H54 (cell line): ENCODE results near the gene XPC.
"Not testable (repeated sequence)": the region's sequence is repeated elsewhere in the genome, so short reads cannot be mapped to it uniquely, and the experiment has no call there.

Experiments used
- DNase-seq: peaks from one replicate; pipeline ENCODE4 v3.0.0; 2011; ENCODE audit warnings: low spot score, mixed read lengths; ENCODE audit not compliant: insufficient read length
- FAIRE-seq: peaks from 3 replicates; lab custom pipeline; 2011; peaks lifted over from hg19 to GRCh38; lab: Jason Lieb, UNC
- POLR2A ChIP-seq: IDR thresholded peaks from 2 replicates; pipeline ENCODE4 v1.6.1; 2011; ENCODE audit warnings: low read depth, mild to moderate bottlenecking, low read length

Gene XPC

GRCh38 chr3:14178247-14179113, at the start of gene XPC, which contains the start of gene LSM3:
Gene XPC (minus strand): TSS chr3:14178601. CDS start chr3:14178568, 33 bp downstream.
Gene LSM3 (plus strand): TSS chr3:14178817. CDS start chr3:14178861, 44 bp downstream.
- peak; percentile 81 for TF ChIP-seq POLR2A
- FAIRE-seq (peak; percentile 99), DNase-seq (peak; percentile 83)

DNA sequence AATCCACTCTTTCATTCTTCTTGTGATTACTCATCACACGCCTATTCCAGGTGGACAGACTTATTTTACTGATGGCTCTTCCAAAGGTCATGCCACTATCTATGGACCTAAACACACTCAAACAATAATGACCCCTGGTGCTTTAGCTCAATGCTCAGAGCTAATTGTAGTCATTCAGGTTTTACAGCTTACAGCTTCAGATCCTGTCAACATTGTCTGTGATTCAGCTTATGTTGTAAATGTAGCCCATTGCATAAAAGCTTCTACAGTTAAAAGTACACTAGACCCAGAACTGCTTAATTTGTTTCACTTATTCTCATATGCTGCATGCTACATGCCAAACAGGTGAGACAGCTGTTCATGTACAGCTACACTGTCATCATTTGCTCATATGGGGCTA, 49.5 kb upstream of the XPC start:
- DNase-seq (no peak), FAIRE-seq (no peak)
- TF ChIP-seq POLR2A, result no peak

DNA sequence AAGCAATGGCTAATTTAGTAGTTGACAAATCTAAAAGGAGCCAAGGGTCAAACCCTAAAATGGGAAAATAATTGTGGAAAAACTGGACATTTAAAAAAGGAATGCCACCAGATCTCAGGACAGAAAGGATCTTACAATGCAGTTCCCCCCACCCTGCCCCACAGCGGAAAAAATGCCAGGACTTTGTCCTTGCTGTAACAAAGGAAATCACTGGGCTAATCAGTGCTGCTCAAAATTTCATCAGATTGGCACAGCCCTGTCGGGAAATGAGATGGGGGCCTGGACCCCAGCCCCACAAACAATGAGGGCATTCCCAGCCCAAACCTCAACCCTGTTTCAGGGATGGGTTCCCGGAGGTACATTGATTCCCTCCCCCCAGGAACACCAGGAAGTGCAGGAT, 48.0 kb upstream of the XPC start:
- not testable (repeated sequence) for DNase-seq, FAIRE-seq

DNA sequence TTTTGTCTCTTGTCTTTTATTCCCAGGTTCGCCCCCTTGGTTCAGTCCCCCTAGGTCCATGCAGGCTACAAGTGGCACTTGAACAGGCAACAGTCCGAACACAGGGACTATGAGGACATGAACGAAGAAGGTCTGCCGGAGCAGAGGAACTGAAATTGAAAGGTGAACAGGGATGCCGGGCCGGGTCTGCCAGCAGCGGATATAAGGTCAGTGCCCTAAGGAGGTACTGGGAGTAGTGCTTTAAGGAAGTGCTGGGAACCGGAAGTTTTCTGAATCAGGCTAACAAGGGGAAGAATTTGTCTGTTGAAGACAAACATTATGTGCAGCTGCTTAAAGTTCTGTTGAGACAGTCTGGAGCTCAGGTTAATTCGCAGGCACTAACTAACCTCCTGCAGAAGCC, 47.0 kb upstream of the XPC start:
- DNase-seq (no peak), FAIRE-seq (no peak)

DNA sequence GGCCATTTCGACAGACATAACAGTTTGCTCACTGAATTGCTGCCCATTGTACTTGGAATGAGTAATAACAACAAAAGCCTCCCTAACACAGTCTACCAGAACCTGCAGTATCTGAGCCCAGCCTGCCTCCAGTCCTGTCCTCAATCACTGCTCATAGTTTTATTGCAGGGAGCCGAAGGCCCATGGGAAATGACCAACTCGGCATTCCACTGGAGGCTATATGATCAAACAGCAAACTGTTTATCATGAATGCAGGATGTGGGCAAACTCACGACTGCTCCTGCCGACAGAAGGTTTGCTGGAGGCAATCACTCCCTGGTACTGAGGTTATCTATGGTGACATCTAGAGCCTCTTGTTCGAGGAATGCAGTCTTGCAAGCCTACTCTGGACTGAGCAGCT, 46.5 kb upstream of the XPC start:
- DNase-seq, result no peak
- TF ChIP-seq POLR2A, result no peak
- no peak for FAIRE-seq

More for the DNA sequence above, 47.0 kb upstream of the XPC start:
- TF ChIP-seq POLR2A, result no peak

DNA sequence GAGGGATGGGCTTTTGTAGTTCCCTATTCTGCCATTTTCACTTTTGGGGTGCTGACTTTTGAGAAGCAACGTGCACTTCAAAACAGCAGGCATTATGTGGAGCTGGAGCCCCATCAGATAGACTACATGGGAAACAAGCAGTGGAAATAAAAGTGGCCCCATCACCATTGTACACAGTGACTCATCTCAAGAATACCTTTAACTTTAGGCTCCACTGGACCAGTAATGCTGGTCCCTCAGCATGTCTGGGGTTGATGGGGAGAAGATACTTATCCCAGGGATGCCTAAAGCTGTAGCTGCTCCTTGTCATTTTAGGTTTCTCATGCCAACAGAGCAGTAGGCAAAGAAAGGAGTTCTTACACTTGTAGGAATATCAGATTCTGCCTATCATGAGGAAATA, 45.2 kb upstream of the XPC start:
- no peak for TF ChIP-seq POLR2A
- FAIRE-seq (no peak), DNase-seq (no peak)

DNA sequence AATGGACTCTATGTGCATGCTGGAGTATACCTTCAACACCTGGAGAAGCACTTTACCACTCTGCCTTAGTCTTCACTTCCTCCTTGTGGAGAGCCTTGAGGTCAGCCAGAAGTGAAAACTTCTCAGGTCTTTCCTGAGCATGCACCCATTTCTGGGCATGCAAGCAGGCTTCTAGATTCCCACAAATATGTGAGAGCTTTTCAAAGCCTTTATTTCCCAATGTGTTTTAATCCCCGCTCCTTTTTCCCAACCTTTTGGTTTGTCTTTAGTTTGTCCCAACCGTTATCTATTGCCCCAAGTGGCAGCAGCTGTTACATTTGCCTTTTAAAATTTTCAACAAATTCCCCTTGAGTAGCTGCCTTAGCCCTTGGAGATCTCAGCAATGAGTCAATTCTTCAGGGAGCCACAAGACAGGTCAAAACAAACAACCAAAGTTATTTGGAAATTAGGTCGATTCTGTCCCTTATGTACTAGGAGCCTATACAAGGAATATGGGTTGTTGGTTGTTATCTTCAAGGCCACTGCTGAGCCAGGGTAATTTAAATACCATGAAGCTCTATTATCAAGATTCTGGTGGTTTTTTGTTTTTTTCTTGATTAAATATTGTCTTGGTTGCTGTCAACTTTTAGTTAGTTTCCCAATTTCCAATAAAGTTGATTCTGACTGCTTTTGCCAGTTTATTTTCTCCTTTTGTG, 44.6 kb upstream of the XPC start:
- TF ChIP-seq POLR2A, result no peak
- no peak for FAIRE-seq

GRCh38 chr3:14222457-14222856, 44.1 kb upstream of the XPC start:
- no peak for FAIRE-seq
- no peak for DNase-seq
- TF ChIP-seq POLR2A, result no peak

More for the DNA sequence above, 44.6 kb upstream of the XPC start:
- DNase-seq, result no peak

DNA sequence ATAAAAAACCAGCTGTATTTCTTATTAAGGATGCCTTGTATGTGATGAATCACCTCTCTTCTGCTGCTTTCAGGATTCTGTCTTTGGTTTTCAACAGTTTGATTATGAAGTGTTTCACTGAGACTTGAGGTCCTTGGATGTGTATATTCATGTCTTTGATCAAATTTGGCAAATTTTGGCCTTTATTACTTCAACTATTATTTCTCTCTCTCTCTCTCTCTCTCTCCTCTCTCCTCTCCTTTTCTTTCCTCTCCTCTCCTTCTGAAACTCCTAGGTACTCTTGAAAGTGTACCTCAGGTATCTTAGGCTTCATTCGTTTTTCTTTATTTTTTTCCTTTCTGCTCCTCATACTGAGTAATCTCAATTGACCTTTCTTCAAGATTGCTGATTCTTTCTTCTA, 43.5 kb upstream of the XPC start:
- no peak for FAIRE-seq
- no peak for DNase-seq
- TF ChIP-seq POLR2A, result no peak

DNA sequence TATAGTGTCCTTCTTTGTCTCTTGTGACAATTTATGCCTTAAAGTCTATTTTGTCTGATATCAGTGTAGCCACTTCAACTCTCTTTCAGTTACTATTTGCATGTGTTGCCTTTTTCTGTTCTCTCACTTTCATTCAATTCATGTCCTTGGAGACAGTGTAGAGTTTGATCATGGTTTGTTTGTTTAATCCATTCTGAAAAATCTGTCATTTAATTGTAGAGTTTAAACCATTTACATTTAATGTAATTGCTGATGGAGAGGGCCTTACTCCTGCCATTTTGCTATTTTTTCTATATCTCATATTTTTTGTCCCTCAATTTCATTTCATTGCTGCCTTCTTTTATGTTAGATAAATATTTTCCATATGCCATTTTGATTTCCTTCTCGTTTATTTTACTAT, 42.5 kb upstream of the XPC start:
- no peak for FAIRE-seq
- DNase-seq, result no peak
- TF ChIP-seq POLR2A, result no peak

DNA sequence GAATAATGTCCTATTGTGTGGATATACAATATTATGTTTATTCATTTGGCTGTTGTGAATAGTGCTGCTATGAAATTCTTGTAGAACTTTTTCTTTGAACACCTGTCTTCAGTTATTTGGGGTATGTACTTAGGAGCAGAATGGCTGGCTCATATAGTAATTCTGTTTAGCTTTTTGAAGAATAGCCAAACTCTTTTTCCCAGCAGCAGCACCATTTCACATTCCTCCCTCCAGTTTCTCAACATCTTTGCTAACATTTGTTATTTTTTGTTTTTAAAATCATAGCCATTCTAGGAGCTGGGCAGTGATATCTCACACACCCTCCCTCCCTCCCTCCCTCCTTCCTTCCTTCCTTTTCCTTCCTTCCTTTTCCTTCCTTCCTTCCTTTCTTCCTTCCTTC, 40.0 kb upstream of the XPC start:
- FAIRE-seq (no peak), DNase-seq (no peak)
- TF ChIP-seq POLR2A, result no peak

- FAIRE-seq (no peak), DNase-seq (no peak)
- no peak for TF ChIP-seq POLR2A
These were observed 38.1 kb upstream of the XPC start for GRCh38 chr3:14216257-14217048.

- DNase-seq (no peak), FAIRE-seq (no peak)
- no peak for TF ChIP-seq POLR2A
These were observed 36.4 kb upstream of the XPC start for GRCh38 chr3:14214764-14215163.

GRCh38 chr3:14213066-14213774, 34.8 kb upstream of the XPC start:
- no peak for TF ChIP-seq POLR2A
- FAIRE-seq, result no peak

More at GRCh38 chr3:14213066-14213774, 34.8 kb upstream of the XPC start:
- no peak for DNase-seq
